ENCODE results near the gene LRFN3. TPM values are rescaled to one million over a fixed set of nuclear protein-coding genes. Genes with fewer than 3 reads are reported as not detected.
A peak's percentile ranks its signal among the peaks of the same experiment; 100 is the strongest.
"Not testable (repeated sequence)": the region's sequence is repeated elsewhere in the genome, so short reads cannot be mapped to it uniquely, and the experiment has no call there.

LRFN3 gene
- total and polyA plus RNA-seq, 2 donors: 0.47 to 1.6 TPM

GRCh38 chr19:35955881-35956634, 19.9 kb downstream of the LRFN3 start:
- 71% methylated on average over 6 of the region's 6 CpGs for WGBS
- no peak for DNase-seq (ENCODE audit: low read depth in 6 of 9, low spot score in 9 of 9)
- H3K27ac ChIP-seq (ENCODE audit: low read depth in 1 of 2, low read length in 1 of 2): no peak overlapping the region
- peaks cover 25 to 38% of the 10 kb centered on the region in 2 donors for H3K27me3 ChIP-seq (ENCODE audit: control insufficient read depth in 2 of 2, insufficient read depth in 1 of 2, low read length in 1 of 2)
- no peak overlapping the region for H3K4me3 ChIP-seq (ENCODE audit: low read length in 2 of 2)
- peaks cover 0 to 5% of the 10 kb centered on the region in 2 donors for H3K9me3 ChIP-seq (ENCODE audit: control insufficient read depth in 2 of 2, insufficient read depth in 1 of 2, low read length in 1 of 2)
- H3K4me1 ChIP-seq (ENCODE audit: control insufficient read depth in 2 of 2, insufficient read depth in 2 of 2, low read length in 2 of 2): peaks cover 16 to 24% of the 10 kb centered on the region in 2 donors
- H3K36me3 ChIP-seq (ENCODE audit: control insufficient read depth in 2 of 2, insufficient read depth in 2 of 2, low read length in 1 of 2): no peaks in the 10 kb centered on the region

DNA sequence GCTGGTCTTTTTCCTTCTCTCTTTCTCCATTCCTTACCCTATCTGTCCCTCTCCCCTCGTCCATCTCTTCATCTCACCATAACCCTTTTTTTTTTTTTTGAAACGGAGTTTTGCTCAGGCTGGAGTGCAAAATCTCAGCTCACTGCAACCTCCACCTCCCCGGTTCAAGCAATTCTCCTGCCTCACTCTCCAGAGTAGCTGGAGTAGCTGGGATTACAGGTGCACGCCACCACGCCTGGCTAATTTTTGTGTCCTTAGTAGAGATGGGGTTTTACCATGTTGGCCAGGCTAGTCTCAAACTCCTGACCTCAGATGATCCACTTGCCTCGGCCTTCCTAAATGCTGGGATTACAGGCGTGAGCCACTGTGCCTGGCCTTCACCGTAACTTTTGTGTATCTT, 21.2 kb downstream of the LRFN3 start:
- H3K4me3 ChIP-seq (ENCODE audit: low read length in 2 of 2); H3K27ac ChIP-seq (ENCODE audit: low read depth in 1 of 2, low read length in 1 of 2); H3K9me3 ChIP-seq (ENCODE audit: control insufficient read depth in 2 of 2, insufficient read depth in 1 of 2, low read length in 1 of 2); DNase-seq (ENCODE audit: low read depth in 6 of 9, low spot score in 9 of 9); H3K36me3 ChIP-seq (ENCODE audit: control insufficient read depth in 2 of 2, insufficient read depth in 2 of 2, low read length in 1 of 2): not testable (repeated sequence)
- H3K4me1 ChIP-seq (ENCODE audit: control insufficient read depth in 2 of 2, insufficient read depth in 2 of 2, low read length in 2 of 2): peaks cover 16 to 18% of the 10 kb centered on the region in 2 donors
- peaks cover 25 to 41% of the 10 kb centered on the region in 2 donors for H3K27me3 ChIP-seq (ENCODE audit: control insufficient read depth in 2 of 2, insufficient read depth in 1 of 2, low read length in 1 of 2)
- 91% methylated on average over 8 of the region's 8 CpGs for whole genome bisulfite sequencing

DNA sequence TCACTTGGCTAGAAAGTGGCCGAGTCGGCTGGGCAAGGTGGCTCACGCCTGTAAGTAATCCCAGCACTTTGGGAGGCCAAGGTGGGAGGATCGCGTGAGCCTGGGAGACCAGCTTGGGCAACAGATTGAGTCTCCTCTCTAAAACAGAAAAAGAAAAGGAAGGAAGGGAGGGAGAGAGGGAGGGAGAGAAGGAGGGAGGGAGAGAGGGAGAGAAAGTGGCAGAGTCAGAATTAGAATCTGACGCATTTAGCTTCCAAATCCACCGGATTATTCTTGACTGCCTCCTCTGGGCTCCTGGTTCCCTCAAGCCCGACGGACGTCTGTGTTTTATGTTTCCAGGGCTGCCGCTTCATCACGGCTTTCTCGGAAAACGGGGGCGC, 22.5 kb downstream of the LRFN3 start:
- 39% methylated on average over 15 of the region's 15 CpGs for WGBS
- no peak overlapping the region for H3K27ac ChIP-seq (ENCODE audit: low read depth in 1 of 2, low read length in 1 of 2)
- no peaks in the 10 kb centered on the region for H3K36me3 ChIP-seq (ENCODE audit: control insufficient read depth in 2 of 2, insufficient read depth in 2 of 2, low read length in 1 of 2)
- H3K9me3 ChIP-seq (ENCODE audit: control insufficient read depth in 2 of 2, insufficient read depth in 1 of 2, low read length in 1 of 2): peaks cover 0 to 5% of the 10 kb centered on the region in 2 donors
- H3K27me3 ChIP-seq (ENCODE audit: control insufficient read depth in 2 of 2, insufficient read depth in 1 of 2, low read length in 1 of 2): peaks cover 25 to 41% of the 10 kb centered on the region in 2 donors
- peaks cover 5 to 8% of the 10 kb centered on the region in 2 donors for H3K4me1 ChIP-seq (ENCODE audit: control insufficient read depth in 2 of 2, insufficient read depth in 2 of 2, low read length in 2 of 2)
- peak overlapping the region in 1 of 2 donors; percentile 19 for H3K4me3 ChIP-seq (ENCODE audit: low read length in 2 of 2)
- no peak for DNase-seq (ENCODE audit: low read depth in 6 of 9, low spot score in 9 of 9)

DNA sequence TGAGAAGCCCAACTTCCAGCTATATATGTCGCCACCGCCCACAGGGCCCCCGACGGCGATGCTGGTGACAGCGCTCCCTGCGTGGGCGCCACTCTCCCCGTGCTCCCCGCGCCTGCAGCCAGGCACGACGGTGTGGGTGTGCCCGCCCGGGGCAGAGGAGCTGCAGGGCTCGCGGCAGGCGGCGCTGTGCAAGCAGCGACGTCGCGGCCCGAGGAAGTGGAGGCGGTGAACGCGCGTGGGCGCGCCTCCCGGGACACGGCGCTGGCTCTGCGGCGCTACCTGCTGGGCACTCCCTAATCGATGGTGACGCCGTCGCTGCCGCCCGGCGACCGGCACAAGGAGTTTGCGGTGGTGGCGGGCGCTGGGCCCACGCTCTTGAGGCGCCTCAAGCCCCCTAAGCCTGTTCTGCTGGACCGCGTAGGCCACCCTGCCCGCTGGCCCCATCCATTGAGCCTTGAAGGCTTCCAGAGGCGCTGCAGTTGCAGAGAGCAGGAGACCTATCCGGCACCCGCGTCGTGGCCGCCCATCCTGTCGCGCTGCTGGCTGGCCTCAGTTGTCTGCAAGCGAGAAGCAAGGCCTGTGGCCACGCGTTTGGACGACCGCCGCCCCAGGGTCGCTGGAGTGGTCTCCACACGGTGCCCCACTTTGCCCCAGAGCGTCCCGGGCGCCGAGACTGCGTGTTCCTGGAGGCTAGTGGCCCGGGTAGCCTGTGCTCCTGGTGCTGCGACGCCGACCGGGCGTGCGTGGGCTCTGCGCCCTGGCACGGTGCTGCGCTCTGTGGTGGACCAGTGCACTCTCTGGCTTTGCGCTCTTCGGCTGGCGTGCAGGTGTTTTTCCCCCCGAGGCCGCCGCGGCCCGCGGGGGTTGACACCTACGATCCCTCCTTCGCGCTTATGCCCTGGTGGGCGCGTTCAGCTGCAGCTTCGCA, 23.1 kb downstream of the LRFN3 start:
- no peak overlapping the region for H3K27ac ChIP-seq (ENCODE audit: low read depth in 1 of 2, low read length in 1 of 2)

DNA sequence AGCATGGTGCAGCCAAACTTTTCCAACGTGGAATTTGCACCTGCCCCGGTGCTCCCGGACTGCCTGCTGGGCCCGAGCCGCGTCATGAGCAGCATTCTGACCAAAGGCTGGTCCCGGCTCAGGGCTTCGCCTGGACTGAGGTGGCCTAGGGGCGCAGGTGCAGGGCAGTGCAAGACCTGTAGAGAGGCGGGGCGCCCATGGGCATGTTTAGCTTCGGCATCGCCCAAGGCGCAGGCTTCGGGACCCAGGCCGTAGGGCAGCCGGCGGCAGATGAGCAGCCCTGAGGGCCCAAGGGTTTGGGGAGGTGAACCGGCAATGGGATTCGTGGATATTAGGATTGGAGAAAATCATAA, 23.8 kb downstream of the LRFN3 start:
- Histone ChIP-seq H3K27me3 (ENCODE audit: control insufficient read depth in 2 of 2, insufficient read depth in 1 of 2, low read length in 1 of 2) (peaks cover 25 to 41% of the 10 kb centered on the region in 2 donors), H3K9me3 (ENCODE audit: control insufficient read depth in 2 of 2, insufficient read depth in 1 of 2, low read length in 1 of 2) (peaks cover 0 to 5% of the 10 kb centered on the region in 2 donors), H3K4me3 (ENCODE audit: low read length in 2 of 2) (no peak overlapping the region), H3K36me3 (ENCODE audit: control insufficient read depth in 2 of 2, insufficient read depth in 2 of 2, low read length in 1 of 2) (no peaks in the 10 kb centered on the region), H3K4me1 (ENCODE audit: control insufficient read depth in 2 of 2, insufficient read depth in 2 of 2, low read length in 2 of 2) (peaks cover 0 to 2% of the 10 kb centered on the region in 2 donors), H3K27ac (ENCODE audit: low read depth in 1 of 2, low read length in 1 of 2) (no peak overlapping the region)
- 41% methylated on average over 20 of the region's 20 CpGs for WGBS
- no peak for DNase-seq (ENCODE audit: low read depth in 6 of 9, low spot score in 9 of 9)

More for the DNA sequence above, 23.1 kb downstream of the LRFN3 start:
- Histone ChIP-seq H3K9me3 (ENCODE audit: control insufficient read depth in 2 of 2, insufficient read depth in 1 of 2, low read length in 1 of 2) (peaks cover 0 to 5% of the 10 kb centered on the region in 2 donors), H3K27me3 (ENCODE audit: control insufficient read depth in 2 of 2, insufficient read depth in 1 of 2, low read length in 1 of 2) (peaks cover 25 to 41% of the 10 kb centered on the region in 2 donors), H3K4me3 (ENCODE audit: low read length in 2 of 2) (peak overlapping the region in 1 of 2 donors; percentile 19), H3K4me1 (ENCODE audit: control insufficient read depth in 2 of 2, insufficient read depth in 2 of 2, low read length in 2 of 2) (peaks cover 0 to 2% of the 10 kb centered on the region in 2 donors), H3K36me3 (ENCODE audit: control insufficient read depth in 2 of 2, insufficient read depth in 2 of 2, low read length in 1 of 2) (no peaks in the 10 kb centered on the region)
- peak in 2 of 9 donors; percentile 36 to 51 for DNase-seq (ENCODE audit: low read depth in 6 of 9, low spot score in 9 of 9)
- 14% methylated on average over 97 of the region's 97 CpGs for WGBS

DNA sequence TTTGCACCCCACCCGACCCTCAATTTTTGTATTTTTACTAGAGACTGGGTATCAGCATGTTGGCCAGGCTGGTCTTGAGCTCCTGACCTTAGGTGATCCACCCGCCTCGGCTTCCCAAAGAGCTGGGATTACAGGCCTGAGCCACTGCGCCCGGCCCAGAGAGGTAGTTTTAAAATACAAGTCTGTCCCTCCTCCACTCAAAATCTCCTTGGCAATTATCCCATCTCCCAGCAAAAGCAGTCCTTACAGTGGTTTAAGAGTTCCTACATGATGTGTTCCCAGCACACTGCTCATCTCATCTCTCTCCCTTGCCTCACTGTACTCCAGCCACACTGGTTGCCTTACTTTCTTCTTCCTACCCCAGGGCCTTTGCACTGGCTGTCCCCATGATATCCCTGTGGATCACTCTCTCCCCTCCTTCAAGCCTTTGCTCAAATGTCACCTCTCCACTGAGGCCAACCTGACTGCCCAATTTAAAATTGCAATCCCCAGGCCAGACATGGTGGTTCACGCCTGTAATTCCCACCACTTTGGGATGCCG, 24.3 kb downstream of the LRFN3 start:
- Histone ChIP-seq H3K27me3 (ENCODE audit: control insufficient read depth in 2 of 2, insufficient read depth in 1 of 2, low read length in 1 of 2) (peaks cover 25 to 41% of the 10 kb centered on the region in 2 donors), H3K27ac (ENCODE audit: low read depth in 1 of 2, low read length in 1 of 2) (peak overlapping the region in 1 of 2 donors; percentile 27), H3K9me3 (ENCODE audit: control insufficient read depth in 2 of 2, insufficient read depth in 1 of 2, low read length in 1 of 2) (peaks cover 0 to 5% of the 10 kb centered on the region in 2 donors), H3K4me3 (ENCODE audit: low read length in 2 of 2) (no peak overlapping the region), H3K36me3 (ENCODE audit: control insufficient read depth in 2 of 2, insufficient read depth in 2 of 2, low read length in 1 of 2) (no peaks in the 10 kb centered on the region), H3K4me1 (ENCODE audit: control insufficient read depth in 2 of 2, insufficient read depth in 2 of 2, low read length in 2 of 2) (peaks cover 0 to 2% of the 10 kb centered on the region in 2 donors)
- no peak for DNase-seq (ENCODE audit: low read depth in 6 of 9, low spot score in 9 of 9)
- 89% methylated on average over 7 of the region's 7 CpGs for WGBS

DNA sequence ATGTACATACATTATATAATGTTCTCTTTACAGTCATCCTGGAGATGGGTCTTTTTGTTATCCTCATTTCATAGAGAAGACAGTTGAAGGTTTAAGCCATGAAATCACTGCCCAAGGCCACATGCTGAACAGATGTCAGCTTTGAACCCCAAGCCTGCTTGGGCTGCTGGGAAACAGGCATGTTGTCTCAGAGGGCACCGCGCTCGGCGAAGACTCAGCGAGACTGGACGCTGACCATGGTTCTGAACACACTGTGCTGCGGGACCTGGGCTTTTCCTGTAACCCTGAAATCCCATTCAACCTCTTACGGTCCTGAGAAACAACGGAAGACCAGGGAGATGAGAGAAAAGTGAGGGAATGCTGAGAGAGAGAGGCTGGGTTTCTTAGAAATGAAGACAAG, 27.3 kb downstream of the LRFN3 start:
- H3K27ac ChIP-seq (ENCODE audit: low read depth in 1 of 2, low read length in 1 of 2): no peak overlapping the region
- no peak overlapping the region for H3K4me3 ChIP-seq (ENCODE audit: low read length in 2 of 2)
- peaks cover 19 to 28% of the 10 kb centered on the region in 2 donors for H3K27me3 ChIP-seq (ENCODE audit: control insufficient read depth in 2 of 2, insufficient read depth in 1 of 2, low read length in 1 of 2)
- H3K36me3 ChIP-seq (ENCODE audit: control insufficient read depth in 2 of 2, insufficient read depth in 2 of 2, low read length in 1 of 2): no peaks in the 10 kb centered on the region
- WGBS: 12% methylated on average over 9 of the region's 9 CpGs
- peak in 4 of 9 donors; percentile 29 to 56 (median 50) for DNase-seq (ENCODE audit: low read depth in 6 of 9, low spot score in 9 of 9)
- peaks cover 0 to 5% of the 10 kb centered on the region in 2 donors for H3K9me3 ChIP-seq (ENCODE audit: control insufficient read depth in 2 of 2, insufficient read depth in 1 of 2, low read length in 1 of 2)
- no peaks in the 10 kb centered on the region for H3K4me1 ChIP-seq (ENCODE audit: control insufficient read depth in 2 of 2, insufficient read depth in 2 of 2, low read length in 2 of 2)

GRCh38 chr19:35966771-35967170, 30.6 kb downstream of the LRFN3 start:
- no peak overlapping the region for H3K27ac ChIP-seq (ENCODE audit: low read depth in 1 of 2, low read length in 1 of 2)
- no peaks in the 10 kb centered on the region for H3K36me3 ChIP-seq (ENCODE audit: control insufficient read depth in 2 of 2, insufficient read depth in 2 of 2, low read length in 1 of 2)
- WGBS: 80% methylated on average over 3 of the region's 3 CpGs

More at GRCh38 chr19:35966771-35967170, 30.6 kb downstream of the LRFN3 start:
- DNase-seq (ENCODE audit: low read depth in 6 of 9, low spot score in 9 of 9): no peak
- H3K9me3 ChIP-seq (ENCODE audit: control insufficient read depth in 2 of 2, insufficient read depth in 1 of 2, low read length in 1 of 2): no peaks in the 10 kb centered on the region
- H3K4me3 ChIP-seq (ENCODE audit: low read length in 2 of 2): no peak overlapping the region
- H3K4me1 ChIP-seq (ENCODE audit: control insufficient read depth in 2 of 2, insufficient read depth in 2 of 2, low read length in 2 of 2): peaks cover 0 to 3% of the 10 kb centered on the region in 2 donors
- no peaks in the 10 kb centered on the region for H3K27me3 ChIP-seq (ENCODE audit: control insufficient read depth in 2 of 2, insufficient read depth in 1 of 2, low read length in 1 of 2)

All from thymus (tissue), 11 donors.